ENCODE measurements around the gene ARID1A. TPM values are rescaled to one million over a fixed set of nuclear protein-coding genes. Genes with fewer than 3 reads are reported as not detected.

Gene ARID1A
- total and polyA plus RNA-seq, 2 donors (not counting 3 experiments of a cell fraction or from before 2014, with no cell fraction given), result 36.9 to 77.2 TPM

- POLR2A ChIA-PET, result interaction anchor here (0.5 kb wide), 1 partner anchor 795 kb away, joined by 4 read pairs; no protein-coding TSS in a partner anchor
- CTCF ChIA-PET, result interaction anchor here (1.1 to 1.5 kb wide), 3 partner anchors 11 to 15 kb away, joined by 3 read pairs; no protein-coding TSS in a partner anchor
- no peak for TF ChIP-seq FOS (IDR thresholded peaks at IDR 0.05; ENCODE audit: borderline replicate concordance, insufficient read depth, low read length)
- H3K9ac ChIP-seq (replicated peaks; ENCODE audit: extremely low read depth, insufficient read depth, low read length), result no peak overlapping the region
- dilution Hi-C loops (cut with MboI; ENCODE audit: extremely low pct_ligation_motif_present, low sequenced_read_pairs) (no loop called here), intact Hi-C loops (cut with micrococcal nuclease) (no loop called here)
- no peaks in the 10 kb centered on the region for H3K27me3 ChIP-seq (ENCODE audit: control insufficient read depth in 2 of 2, insufficient read depth in 2 of 2, low read length in 2 of 2)
- DNase-seq (ENCODE audit: low read depth, low spot score), result no peak
- no peak overlapping the region for H2AFZ ChIP-seq (ENCODE audit: low read depth, low read length)
- H3K36me3 ChIP-seq (ENCODE audit: control insufficient read depth in 2 of 2, extremely low read depth in 1 of 2, insufficient read depth in 2 of 2, low read length in 2 of 2), result peaks cover 7 to 12% of the 10 kb centered on the region in 2 experiments
- no peak overlapping the region for H3K27ac ChIP-seq (ENCODE audit: insufficient read depth, low read depth, low read length)
- H3K4me3 ChIP-seq (replicated peaks in 1 of 3; ENCODE audit: insufficient read depth in 1 of 3, low read depth in 1 of 3, low read length in 3 of 3), result no peak overlapping the region
- H3K9me1 ChIP-seq (replicated peaks; ENCODE audit: control insufficient read depth, extremely low read depth, insufficient read depth, low read length), result no peaks in the 10 kb centered on the region
- H3K4me2 ChIP-seq (ENCODE audit: insufficient read depth, low read length), result no peak overlapping the region
- H3K9me3 ChIP-seq (replicated peaks; ENCODE audit: control insufficient read depth, insufficient read depth, low read length), result no peaks in the 10 kb centered on the region
- no peaks in the 10 kb centered on the region for H4K20me1 ChIP-seq (replicated peaks; ENCODE audit: control insufficient read depth, extremely low read depth, insufficient read depth, low read length)
- H3K4me1 ChIP-seq (ENCODE audit: control insufficient read depth, extremely low read depth, insufficient read depth, low read length), result peaks cover 13% of the 10 kb centered on the region
- H3K79me2 ChIP-seq (ENCODE audit: control insufficient read depth, insufficient read depth, low read length), result peaks cover 43% of the 10 kb centered on the region
- no TSS peak for BruUV-seq (replicated peaks)
- peak; percentile 70 for FAIRE-seq
These were observed 43.6 kb downstream of the ARID1A start for GRCh38 chr1:26739329-26739914.

GRCh38 chr1:26740023-26740634, 44.3 kb downstream of the ARID1A start:
- Histone ChIP-seq H3K4me3 (replicated peaks in 1 of 3; ENCODE audit: insufficient read depth in 1 of 3, low read depth in 1 of 3, low read length in 3 of 3) (no peak overlapping the region), H3K9me1 (replicated peaks; ENCODE audit: control insufficient read depth, extremely low read depth, insufficient read depth, low read length) (no peaks in the 10 kb centered on the region), H3K79me2 (ENCODE audit: control insufficient read depth, insufficient read depth, low read length) (peaks cover 43% of the 10 kb centered on the region), H3K4me1 (ENCODE audit: control insufficient read depth, extremely low read depth, insufficient read depth, low read length) (peaks cover 20% of the 10 kb centered on the region), H4K20me1 (replicated peaks; ENCODE audit: control insufficient read depth, extremely low read depth, insufficient read depth, low read length) (no peaks in the 10 kb centered on the region), H3K9ac (replicated peaks; ENCODE audit: extremely low read depth, insufficient read depth, low read length) (no peak overlapping the region), H3K4me2 (ENCODE audit: insufficient read depth, low read length) (no peak overlapping the region), H3K27me3 (ENCODE audit: control insufficient read depth in 2 of 2, insufficient read depth in 2 of 2, low read length in 2 of 2) (no peaks in the 10 kb centered on the region), H3K9me3 (replicated peaks; ENCODE audit: control insufficient read depth, insufficient read depth, low read length) (no peaks in the 10 kb centered on the region), H3K27ac (ENCODE audit: insufficient read depth, low read depth, low read length) (no peak overlapping the region), H2AFZ (ENCODE audit: low read depth, low read length) (no peak overlapping the region), H3K36me3 (ENCODE audit: control insufficient read depth in 2 of 2, extremely low read depth in 1 of 2, insufficient read depth in 2 of 2, low read length in 2 of 2) (peaks cover 4 to 10% of the 10 kb centered on the region in 2 experiments)
- intact Hi-C loops (cut with micrococcal nuclease) (no loop called here), dilution Hi-C loops (cut with MboI; ENCODE audit: extremely low pct_ligation_motif_present, low sequenced_read_pairs) (no loop called here)
- POLR2A ChIA-PET, result interaction anchor here (0.5 kb wide), 1 partner anchor 796 kb away, joined by 4 read pairs; no protein-coding TSS in a partner anchor
- DNase-seq (ENCODE audit: low read depth, low spot score) (no peak), FAIRE-seq (no peak)
- no TSS peak for BruUV-seq (replicated peaks)
- CTCF ChIA-PET, result interaction anchor here (1.0 to 1.5 kb wide), 3 partner anchors 13 to 138 kb away, joined by 3 read pairs; no protein-coding TSS in a partner anchor
- no peak for TF ChIP-seq JUN (IDR thresholded peaks at IDR 0.05; ENCODE audit: borderline replicate concordance, insufficient read depth, insufficient read length, low read depth)
- TF ChIP-seq GATA2 (IDR thresholded peaks at IDR 0.05; ENCODE audit: insufficient read depth, insufficient read length, low read depth, low read length), result no peak
- no peak for TF ChIP-seq CTCF (IDR thresholded peaks at IDR 0.05; ENCODE audit: extremely low read depth in 1 of 2, insufficient read depth in 1 of 2, low read depth in 1 of 2, low read length in 2 of 2)
- no peak for TF ChIP-seq MAX (IDR thresholded peaks at IDR 0.05; ENCODE audit: insufficient read depth, insufficient read length)
- no peak for TF ChIP-seq EZH2 (IDR thresholded peaks at IDR 0.05; ENCODE audit: borderline replicate concordance, low read depth, low read length, severe bottlenecking)
- no peak for TF ChIP-seq POLR2A (IDR thresholded peaks at IDR 0.05; ENCODE audit: low read depth, low read length)
- no peak for TF ChIP-seq FOS (IDR thresholded peaks at IDR 0.05; ENCODE audit: borderline replicate concordance, insufficient read depth, low read length)
- no peak for TF ChIP-seq MYC (IDR thresholded peaks at IDR 0.05; ENCODE audit: low read depth, low read length)
- TF ChIP-seq POLR2AphosphoS5 (IDR thresholded peaks at IDR 0.05; ENCODE audit: insufficient read depth, low read depth, low read length), result no peak
